Stimulated activated CD8-positive, alpha-beta memory T cell treated with anti-CD3 and anti-CD28 coated beads, Interleukin-2, amount 100 ng/mL, for 48 hours (primary cell): ENCODE data around the gene KDM3B.
"Not testable (repeated sequence)": the region's sequence is repeated elsewhere in the genome, so short reads cannot be mapped to it uniquely, and the experiment has no call there.

Source experiments
- DNase-seq, 2 donors: peaks; one replicate each; pipeline ENCODE4 v3.0.0-alpha.2; 2020; ENCODE audit warnings: low read depth in 2 of 2

KDM3B gene, protein sequence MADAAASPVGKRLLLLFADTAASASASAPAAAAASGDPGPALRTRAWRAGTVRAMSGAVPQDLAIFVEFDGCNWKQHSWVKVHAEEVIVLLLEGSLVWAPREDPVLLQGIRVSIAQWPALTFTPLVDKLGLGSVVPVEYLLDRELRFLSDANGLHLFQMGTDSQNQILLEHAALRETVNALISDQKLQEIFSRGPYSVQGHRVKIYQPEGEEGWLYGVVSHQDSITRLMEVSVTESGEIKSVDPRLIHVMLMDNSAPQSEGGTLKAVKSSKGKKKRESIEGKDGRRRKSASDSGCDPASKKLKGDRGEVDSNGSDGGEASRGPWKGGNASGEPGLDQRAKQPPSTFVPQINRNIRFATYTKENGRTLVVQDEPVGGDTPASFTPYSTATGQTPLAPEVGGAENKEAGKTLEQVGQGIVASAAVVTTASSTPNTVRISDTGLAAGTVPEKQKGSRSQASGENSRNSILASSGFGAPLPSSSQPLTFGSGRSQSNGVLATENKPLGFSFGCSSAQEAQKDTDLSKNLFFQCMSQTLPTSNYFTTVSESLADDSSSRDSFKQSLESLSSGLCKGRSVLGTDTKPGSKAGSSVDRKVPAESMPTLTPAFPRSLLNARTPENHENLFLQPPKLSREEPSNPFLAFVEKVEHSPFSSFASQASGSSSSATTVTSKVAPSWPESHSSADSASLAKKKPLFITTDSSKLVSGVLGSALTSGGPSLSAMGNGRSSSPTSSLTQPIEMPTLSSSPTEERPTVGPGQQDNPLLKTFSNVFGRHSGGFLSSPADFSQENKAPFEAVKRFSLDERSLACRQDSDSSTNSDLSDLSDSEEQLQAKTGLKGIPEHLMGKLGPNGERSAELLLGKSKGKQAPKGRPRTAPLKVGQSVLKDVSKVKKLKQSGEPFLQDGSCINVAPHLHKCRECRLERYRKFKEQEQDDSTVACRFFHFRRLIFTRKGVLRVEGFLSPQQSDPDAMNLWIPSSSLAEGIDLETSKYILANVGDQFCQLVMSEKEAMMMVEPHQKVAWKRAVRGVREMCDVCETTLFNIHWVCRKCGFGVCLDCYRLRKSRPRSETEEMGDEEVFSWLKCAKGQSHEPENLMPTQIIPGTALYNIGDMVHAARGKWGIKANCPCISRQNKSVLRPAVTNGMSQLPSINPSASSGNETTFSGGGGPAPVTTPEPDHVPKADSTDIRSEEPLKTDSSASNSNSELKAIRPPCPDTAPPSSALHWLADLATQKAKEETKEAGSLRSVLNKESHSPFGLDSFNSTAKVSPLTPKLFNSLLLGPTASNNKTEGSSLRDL (N-terminal part only)

GRCh38 chr5:138352071-138352721 is at the start of gene KDM3B:
TSS of gene KDM3B (plus strand) at chr5:138352685. CDS start at chr5:138352796, 111 bp downstream.
- DNase-seq, result peak; percentile 85 to 86

- DNase-seq, result no peak
Measured at GRCh38 chr5:138303372-138303771, 49.1 kb upstream of the KDM3B start.

GRCh38 chr5:138305797-138306196 is 46.7 kb upstream of the KDM3B start:
- DNase-seq, result no peak

DNA sequence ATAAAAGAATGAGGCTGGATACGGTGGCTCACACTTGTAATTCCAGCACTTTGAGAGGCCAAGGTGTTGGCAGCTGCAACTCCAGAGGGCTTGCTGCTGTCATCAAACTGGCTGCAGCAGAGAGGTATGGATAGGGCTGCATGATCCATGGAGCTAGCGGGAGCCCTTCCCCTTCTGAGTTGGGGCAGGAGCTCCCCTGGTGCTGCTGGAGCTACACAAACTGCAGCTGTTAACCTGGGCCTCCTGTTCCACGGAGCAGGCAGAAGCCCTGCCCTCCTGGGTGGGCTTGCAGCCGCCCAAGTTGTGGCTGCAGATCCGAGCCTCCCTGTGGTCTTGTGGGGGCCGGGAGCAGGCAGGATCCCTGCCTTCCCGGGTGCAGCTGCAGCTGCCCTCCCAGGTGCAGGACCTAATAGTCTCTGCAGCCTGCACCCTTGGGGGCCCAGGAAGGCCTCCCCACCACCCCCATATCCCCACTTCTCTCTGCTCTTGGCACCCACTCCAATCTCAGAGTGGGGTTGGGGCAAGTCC is 36.7 kb upstream of the KDM3B start:
- no peak for DNase-seq

- no peak for DNase-seq
Measured at GRCh38 chr5:138316355-138316754, 36.1 kb upstream of the KDM3B start.

- DNase-seq, result not testable (repeated sequence)
Measured at GRCh38 chr5:138318211-138318610, 34.3 kb upstream of the KDM3B start.

GRCh38 chr5:138330813-138331448 is 21.6 kb upstream of the KDM3B start:
- DNase-seq, result no peak

- peak; percentile 94 to 96 for DNase-seq
Measured at GRCh38 chr5:138331449-138332368, 20.8 kb upstream of the KDM3B start, which contains the start of gene CDC25C. TSS of gene CDC25C (minus strand) at chr5:138331804. CDS start at chr5:138331180, 624 bp downstream.

- no peak for DNase-seq
Measured at GRCh38 chr5:138334867-138335447, 17.5 kb upstream of the KDM3B start.

DNA sequence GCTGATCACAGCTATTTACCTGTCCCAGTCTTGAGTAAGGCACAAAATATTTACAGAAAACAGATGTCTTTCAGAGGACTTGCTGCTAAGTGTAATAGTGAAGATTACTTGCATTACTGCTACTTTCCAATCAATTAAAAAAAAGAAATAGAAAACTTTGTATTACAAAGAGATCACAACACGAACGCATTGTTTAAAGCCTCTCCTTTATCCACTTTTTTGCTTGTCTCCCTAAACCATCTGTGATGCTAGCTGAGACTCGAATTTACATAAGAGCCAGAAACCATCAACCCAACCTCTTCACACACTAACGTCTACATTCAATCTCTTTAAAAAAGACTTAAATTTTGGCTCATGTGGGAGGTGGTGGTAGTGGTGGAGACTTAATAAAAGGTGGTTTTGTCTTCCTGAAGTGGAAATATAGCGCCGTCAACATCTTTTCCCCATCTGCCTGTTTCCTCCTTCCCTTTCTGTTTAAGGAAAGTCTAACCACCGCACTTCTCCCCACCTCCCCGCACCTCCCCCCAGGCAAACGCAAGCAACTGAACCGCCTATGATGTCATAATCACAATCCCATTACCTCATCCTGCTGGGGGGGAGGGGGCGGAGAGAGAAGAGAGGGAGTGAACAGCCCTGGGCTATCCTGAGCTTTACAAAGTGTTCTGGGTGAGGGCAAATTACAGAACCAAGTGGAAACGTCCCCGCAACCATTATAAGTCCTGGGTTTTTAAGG is 15.4 kb upstream of the KDM3B start:
- no peak for DNase-seq

DNA sequence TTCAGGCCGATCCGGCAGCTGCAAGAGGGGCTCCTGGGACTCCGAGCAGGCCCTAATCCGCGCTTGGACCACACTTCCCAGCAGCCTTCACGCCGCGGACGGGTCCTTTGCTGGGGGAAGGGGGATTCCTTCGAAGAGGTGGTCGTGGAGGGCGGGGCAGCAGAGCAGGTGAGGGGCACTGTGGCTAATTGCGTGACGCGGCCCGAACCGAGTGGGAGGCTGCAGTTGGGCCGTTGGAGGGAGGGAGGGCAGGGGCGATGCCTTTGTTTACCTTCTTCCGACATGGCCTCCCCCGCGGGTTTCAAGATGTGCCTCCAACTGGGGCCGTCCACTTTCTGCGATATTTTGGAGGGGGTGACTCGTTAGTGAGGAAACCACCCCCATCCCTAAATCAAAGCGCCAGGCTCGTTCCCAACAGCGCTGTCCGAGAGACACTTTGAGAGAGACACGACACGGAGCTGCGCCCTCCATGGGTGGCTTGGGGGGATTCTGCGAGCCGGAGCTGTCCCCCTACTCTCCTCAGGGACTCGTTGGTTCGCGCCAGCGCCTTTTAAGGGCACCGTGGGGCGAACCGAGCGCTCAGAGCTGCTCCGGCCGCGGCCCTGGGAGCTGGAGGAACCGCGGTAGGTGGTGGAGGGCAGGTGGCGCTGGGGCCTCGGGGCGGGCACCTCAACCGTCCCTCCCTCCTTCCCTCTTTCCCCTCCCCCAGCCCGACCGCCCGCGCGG is 14.6 kb upstream of the KDM3B start, which contains the start of gene FAM53C:
FAM53C (plus strand) TSS at position 582 of the 726 bp plus-strand sequence. CDS start 3,070 bp downstream, outside the sequence.
- peak; percentile 87 for DNase-seq

GRCh38 chr5:138338411-138339090 is 13.9 kb upstream of the KDM3B start:
- no peak for DNase-seq

DNA sequence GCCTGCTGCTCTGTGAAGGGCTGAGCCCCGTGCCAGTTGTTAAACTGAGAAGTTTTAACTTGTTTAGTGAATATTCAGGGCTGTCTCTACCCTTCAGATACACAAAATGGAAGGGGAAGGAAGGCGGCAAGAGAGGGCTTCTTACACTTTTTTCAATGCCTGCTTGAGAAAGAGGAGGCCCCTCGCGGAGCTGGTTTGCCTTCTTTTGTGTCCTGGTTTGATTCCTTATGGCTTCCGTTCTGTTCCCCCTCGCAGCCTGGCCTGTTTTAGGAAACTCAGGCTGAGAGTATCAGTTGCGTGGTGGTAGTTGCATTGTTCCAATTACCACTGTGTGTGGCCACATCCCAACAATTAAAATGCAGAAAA is 13.4 kb upstream of the KDM3B start:
- no peak for DNase-seq

GRCh38 chr5:138339464-138339863 is 13.0 kb upstream of the KDM3B start:
- no peak for DNase-seq

DNA sequence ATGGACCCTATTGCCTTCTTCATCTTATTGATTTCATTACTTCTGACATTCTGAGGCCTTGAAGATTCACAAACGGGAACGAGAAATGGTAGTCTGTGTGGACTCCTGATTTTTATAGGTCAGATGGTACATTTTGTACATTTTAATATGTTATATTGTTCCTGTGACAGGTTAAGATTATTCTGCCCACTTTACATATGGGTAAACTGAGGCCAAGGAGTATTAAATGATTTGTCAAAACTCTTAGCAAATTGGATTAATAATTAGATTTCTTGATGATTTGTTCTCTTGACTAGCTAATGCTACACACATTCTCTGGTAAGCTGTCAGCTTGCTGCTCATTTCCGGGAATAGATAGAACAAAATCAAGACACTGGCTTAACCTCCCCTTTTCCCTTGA is 12.5 kb upstream of the KDM3B start:
- no peak for DNase-seq

DNA sequence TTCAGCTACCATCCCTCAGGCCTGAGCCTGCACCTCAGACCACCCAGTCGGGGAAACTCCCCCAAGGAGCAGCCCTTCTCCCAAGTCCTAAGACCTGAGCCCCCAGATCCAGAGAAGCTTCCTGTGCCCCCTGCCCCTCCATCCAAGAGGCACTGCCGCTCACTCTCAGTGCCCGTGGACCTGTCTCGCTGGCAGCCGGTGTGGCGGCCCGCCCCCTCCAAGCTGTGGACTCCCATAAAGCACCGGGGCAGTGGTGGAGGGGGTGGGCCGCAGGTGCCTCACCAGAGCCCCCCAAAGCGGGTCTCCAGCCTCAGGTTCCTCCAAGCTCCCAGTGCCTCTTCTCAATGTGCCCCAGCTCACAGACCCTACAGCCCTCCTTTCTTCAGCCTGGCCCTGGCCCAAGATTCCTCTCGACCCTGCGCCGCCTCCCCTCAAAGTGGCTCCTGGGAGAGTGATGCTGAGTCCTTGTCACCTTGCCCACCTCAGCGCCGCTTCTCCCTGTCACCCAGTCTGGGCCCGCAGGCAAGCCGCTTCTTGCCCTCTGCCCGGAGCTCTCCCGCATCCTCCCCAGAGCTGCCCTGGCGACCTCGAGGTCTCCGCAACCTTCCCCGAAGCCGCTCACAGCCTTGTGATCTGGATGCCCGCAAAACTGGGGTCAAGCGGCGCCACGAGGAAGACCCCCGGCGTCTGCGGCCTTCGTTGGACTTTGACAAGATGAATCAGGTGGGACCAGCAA is 7.4 kb upstream of the KDM3B start:
- DNase-seq, result no peak
